Smooth muscle cell of the coronary artery (primary cell): ENCODE data around the gene OXA1L. TPM values are rescaled to one million over a fixed set of nuclear protein-coding genes. Genes with fewer than 3 reads are reported as not detected.

Source experiments
- total RNA-seq: library from RNA; depleted of rRNA; stranded (reverse); fragments of >200 nt; gene quantifications from 2 replicates; pipeline ENCODE4 v1.2.3, GENCODE V29; 2014; ENCODE audit warnings: low replicate concordance

OXA1L gene
- 31.8 and 84.5 TPM in 2 replicates for total RNA-seq

GRCh38 chr14:22766457-22767322 lies at the start of gene OXA1L:
Gene OXA1L, plus strand, starts transcription at chr14:22766688. Its CDS starts 14 bp downstream, at chr14:22766702.

DNA sequence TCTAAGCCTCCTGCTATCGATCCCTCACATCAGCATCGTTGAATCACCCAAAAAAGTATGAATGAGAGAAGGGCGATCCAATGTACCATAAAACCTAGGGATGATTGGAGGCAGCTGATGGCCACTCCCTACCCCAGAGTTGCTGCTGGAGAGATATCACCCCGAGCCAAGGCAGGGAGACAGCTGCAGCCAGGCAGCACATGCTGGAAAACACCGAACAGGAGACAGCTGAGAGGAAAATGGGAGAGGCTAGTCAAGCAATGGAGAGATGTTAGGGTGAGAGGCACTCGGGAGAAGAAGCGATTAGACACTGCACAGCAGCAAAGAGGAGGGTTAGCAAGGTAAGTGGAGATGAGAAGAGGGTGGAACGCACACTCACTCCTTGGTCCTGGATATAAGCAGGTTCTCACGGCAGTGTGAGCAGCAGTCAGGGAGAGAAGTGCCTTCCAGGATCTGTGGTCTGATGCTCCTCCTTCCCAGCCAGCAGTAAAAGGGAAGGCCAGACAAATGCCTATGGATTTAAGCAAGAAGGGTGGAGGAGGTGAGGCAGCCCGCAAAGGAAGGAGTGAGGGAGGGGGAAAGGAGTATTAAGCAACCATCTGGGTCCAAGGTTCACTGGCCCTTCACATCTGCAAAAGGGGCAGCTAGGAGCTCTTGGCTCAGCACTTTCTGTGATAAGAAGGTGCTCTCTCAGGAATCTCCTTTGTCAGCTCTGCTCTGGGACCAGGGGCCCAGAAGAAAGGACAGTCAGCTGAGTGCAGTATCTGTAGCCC lies 48.6 kb downstream of the OXA1L start, which contains the start of gene SLC7A7:
SLC7A7 (minus strand) TSS at position 495 of the 773 bp plus-strand sequence. CDS start 2,037 bp downstream, outside the sequence.

Other genes with a start within 250 kb of the OXA1L start
- gene DAD1, start 177.5 kb upstream of the OXA1L start, total RNA-seq: 148 and 382 TPM in 2 replicates
- gene ABHD4, start 168.4 kb upstream of the OXA1L start, total RNA-seq: 16.3 and 18.1 TPM in 2 replicates
- not detected in 2 replicates for gene OR6J1, start 122.3 kb upstream of the OXA1L start, total RNA-seq
- 1.2 and 16.2 TPM in 2 replicates for gene SLC7A7, start 48.7 kb downstream of the OXA1L start, total RNA-seq
- gene MRPL52, start 63.2 kb downstream of the OXA1L start, total RNA-seq: 39.5 and 75.6 TPM in 2 replicates
- gene MMP14, start 69.9 kb downstream of the OXA1L start, total RNA-seq: 361 and 371 TPM in 2 replicates
- 47.1 and 59.4 TPM in 2 replicates for gene LRP10, start 105.1 kb downstream of the OXA1L start, total RNA-seq
- gene REM2, start 116.5 kb downstream of the OXA1L start, total RNA-seq: 0.08 TPM in 1 of 2 replicates, not detected in the other
- 46.7 and 118 TPM in 2 replicates for gene RBM23, start 152.5 kb downstream of the OXA1L start, total RNA-seq
- 61.3 and 86.6 TPM in 2 replicates for gene PRMT5, start 162.7 kb downstream of the OXA1L start, total RNA-seq
- 27.0 and 29.3 TPM in 2 replicates for gene HAUS4, start 190.4 kb downstream of the OXA1L start, total RNA-seq
- 19.2 and 54.1 TPM in 2 replicates for gene AJUBA, start 215.9 kb downstream of the OXA1L start, total RNA-seq
- gene C14orf93, start 243.5 kb downstream of the OXA1L start, total RNA-seq: 6.2 and 10.6 TPM in 2 replicates